IPS-20b (cell line): ENCODE data around the gene TNS3.
"Not testable (repeated sequence)": the region's sequence is repeated elsewhere in the genome, so short reads cannot be mapped to it uniquely, and the experiment has no call there.

Experiments
- H3K27ac ChIP-seq: one replicate; pipeline ENCODE4 v1.5.1; 2013; ENCODE audit warnings: low read length
- H3K27me3 ChIP-seq: 2 replicates; pipeline ENCODE4 v1.6.1; 2013; ENCODE audit warnings: mild to moderate bottlenecking, low read length, inconsistent platforms; ENCODE audit not compliant: insufficient read depth
- H3K36me3 ChIP-seq: 2 replicates; pipeline ENCODE4 v1.6.1; 2013; ENCODE audit warnings: low read depth, mild to moderate bottlenecking, inconsistent platforms, low read length, moderate library complexity; ENCODE audit not compliant: insufficient read depth
- H3K4me1 ChIP-seq: 2 replicates; pipeline ENCODE4 v1.6.1; 2013; ENCODE audit warnings: mild to moderate bottlenecking, control low read depth, inconsistent platforms, low read length, moderate library complexity; ENCODE audit not compliant: insufficient read depth
- H3K4me3 ChIP-seq: 2 replicates; pipeline ENCODE4 v1.5.1; 2013; ENCODE audit warnings: mild to moderate bottlenecking, low read length, inconsistent platforms
- H3K9ac ChIP-seq: 2 replicates; pipeline ENCODE4 v1.6.1; 2013; ENCODE audit warnings: low read depth, mild to moderate bottlenecking, inconsistent platforms, low read length, moderate library complexity
- H3K9me3 ChIP-seq: 2 replicates; pipeline ENCODE4 v1.6.1; 2013; ENCODE audit warnings: mild to moderate bottlenecking, low read depth, low read length, inconsistent platforms; ENCODE audit not compliant: insufficient read depth

The TNS3 gene

DNA sequence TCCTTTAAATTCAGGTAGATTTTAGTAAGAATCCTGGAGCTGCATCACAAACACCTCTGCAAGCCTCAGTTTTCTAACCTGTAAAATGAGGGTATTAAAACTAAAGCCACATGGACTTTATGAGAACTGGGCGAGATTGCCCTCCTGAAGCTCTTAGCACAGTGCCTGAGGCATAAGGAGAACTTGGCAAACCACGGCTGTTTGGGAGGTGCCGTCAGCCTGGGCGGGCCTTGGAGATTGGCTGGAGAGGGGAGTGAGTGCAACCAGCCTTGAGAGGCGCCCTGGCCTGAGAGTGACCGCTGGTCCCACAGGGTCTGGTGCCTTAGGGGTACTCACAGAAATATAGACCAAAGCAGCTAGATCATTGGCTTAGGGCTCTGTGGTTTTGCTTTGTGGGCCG is 5.4 kb upstream of the TNS3 start:
- Histone ChIP-seq H3K9me3 (no peaks in the 10 kb centered on the region), H3K9ac (no peak overlapping the region), H3K27ac (no peak overlapping the region), H3K36me3 (no peaks in the 10 kb centered on the region), H3K4me1 (peaks cover 15% of the 10 kb centered on the region), H3K4me3 (no peak overlapping the region), H3K27me3 (peaks cover 18% of the 10 kb centered on the region)

DNA sequence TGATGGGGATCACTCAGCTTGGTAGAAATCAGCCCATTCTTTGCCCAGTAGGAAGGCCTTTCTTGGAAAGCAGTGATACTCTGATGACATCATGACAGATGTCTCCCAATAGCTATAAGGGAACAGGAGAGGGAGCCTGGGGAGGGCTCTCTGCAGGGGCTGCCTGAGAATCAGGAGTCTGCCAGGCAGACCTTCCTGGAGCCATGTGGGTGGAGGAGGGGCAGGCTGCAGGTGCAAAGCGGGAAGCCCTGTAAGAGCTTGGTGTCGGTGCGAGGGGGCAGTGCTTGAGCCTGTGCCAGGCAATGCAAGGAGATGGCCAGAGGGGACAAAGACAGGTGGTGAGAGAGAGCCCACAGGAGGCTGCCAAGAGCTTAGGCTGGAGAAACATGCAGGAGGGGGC is 5.0 kb upstream of the TNS3 start:
- Histone ChIP-seq H3K4me1 (peaks cover 12% of the 10 kb centered on the region), H3K9me3 (no peaks in the 10 kb centered on the region), H3K27me3 (peaks cover 21% of the 10 kb centered on the region), H3K9ac (no peak overlapping the region), H3K36me3 (no peaks in the 10 kb centered on the region), H3K27ac (no peak overlapping the region), H3K4me3 (no peak overlapping the region)

DNA sequence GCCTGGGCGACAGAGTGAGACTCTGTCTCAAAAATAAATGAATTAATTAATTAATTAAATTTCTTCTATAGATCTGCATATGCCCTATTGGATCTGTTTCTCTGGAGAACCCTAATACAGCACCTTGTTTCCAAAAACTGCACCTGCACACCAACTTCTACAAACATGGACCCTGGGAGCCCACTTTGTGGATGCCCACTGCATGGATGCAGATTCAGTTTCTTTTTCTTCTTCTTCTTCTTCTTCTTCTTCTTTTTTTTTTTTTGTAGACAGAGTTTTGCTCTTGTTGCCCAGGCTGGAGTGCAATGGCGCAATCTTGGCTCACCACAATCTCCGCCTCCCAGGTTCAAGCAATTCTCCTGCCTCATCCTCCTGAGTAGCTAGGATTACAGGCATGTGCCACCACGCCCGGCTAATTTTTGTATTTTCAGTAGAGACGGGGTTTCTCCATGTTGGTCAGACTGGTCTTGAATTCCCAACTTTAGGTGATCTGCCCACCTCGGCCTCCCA is 4.3 kb upstream of the TNS3 start:
- H3K36me3 ChIP-seq, H3K4me1 ChIP-seq, H3K4me3 ChIP-seq, H3K9ac ChIP-seq, H3K27ac ChIP-seq, H3K9me3 ChIP-seq: not testable (repeated sequence)
- peaks cover 21% of the 10 kb centered on the region for H3K27me3 ChIP-seq

DNA sequence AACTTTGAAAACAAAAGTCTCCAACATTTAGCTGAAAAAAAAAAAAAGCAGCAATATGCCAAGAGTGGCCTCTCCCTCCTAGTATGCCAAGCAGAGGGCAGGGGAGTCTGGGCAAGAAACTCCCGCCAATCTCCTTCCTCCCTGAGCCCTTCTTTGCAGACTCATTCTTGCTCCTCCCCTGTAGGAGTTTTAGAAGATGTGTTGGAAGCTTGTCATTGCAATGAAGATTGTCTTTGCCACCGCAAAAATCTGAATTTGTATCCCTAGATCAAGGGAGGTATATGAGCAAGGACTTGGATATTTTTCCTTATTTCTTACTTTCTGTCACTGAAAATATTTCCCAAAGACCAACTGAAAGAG is 2.6 kb upstream of the TNS3 start:
- H3K27ac ChIP-seq, result no peak overlapping the region
- no peaks in the 10 kb centered on the region for H3K9me3 ChIP-seq
- peaks cover 10% of the 10 kb centered on the region for H3K4me1 ChIP-seq
- peaks cover 21% of the 10 kb centered on the region for H3K27me3 ChIP-seq
- no peaks in the 10 kb centered on the region for H3K36me3 ChIP-seq
- no peak overlapping the region for H3K9ac ChIP-seq
- H3K4me3 ChIP-seq, result no peak overlapping the region

DNA sequence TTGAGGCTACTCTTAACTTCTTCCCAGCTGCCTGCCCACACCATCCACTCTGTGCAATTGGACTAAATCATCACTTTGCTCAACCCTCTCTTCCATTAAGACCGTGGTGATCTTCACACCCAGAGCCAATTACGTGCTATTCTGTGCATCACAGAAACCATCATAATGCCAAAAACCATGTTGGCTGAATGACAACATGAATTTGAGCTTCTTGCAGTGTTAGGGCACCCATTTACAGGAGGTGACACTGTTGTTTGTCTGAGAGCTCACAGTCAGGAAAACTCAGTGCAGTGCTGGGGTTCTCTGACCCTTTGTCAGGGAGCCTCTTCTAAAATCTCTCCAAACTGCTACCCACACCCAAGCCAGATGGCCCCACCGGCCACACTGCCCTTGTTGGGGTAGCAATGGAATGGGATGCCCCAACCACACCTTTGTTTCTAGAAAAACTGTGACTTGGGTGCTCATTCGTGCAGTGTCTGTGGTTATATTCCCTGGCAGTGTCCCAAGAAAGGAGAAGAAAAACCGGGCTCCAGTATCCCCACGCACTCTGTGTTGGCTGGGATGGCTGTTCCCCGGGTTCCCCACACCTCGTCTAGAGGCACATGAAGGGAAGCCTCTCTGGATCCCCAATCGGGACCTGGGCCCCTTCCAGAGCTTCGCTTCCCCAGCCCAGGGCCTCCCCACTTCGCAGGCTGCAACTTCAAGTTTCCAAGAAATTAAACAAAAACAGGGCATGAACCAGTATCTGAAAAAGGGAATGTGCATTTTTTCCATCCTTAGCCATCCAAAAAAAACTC is 2.0 kb upstream of the TNS3 start:
- peaks cover 10% of the 10 kb centered on the region for H3K4me1 ChIP-seq
- H3K9ac ChIP-seq, result no peak overlapping the region
- peaks cover 21% of the 10 kb centered on the region for H3K27me3 ChIP-seq
- no peaks in the 10 kb centered on the region; the same call in 1 of the 2 replicates for H3K36me3 ChIP-seq
- no peak overlapping the region for H3K27ac ChIP-seq
- no peaks in the 10 kb centered on the region for H3K9me3 ChIP-seq
- H3K4me3 ChIP-seq, result no peak overlapping the region

DNA sequence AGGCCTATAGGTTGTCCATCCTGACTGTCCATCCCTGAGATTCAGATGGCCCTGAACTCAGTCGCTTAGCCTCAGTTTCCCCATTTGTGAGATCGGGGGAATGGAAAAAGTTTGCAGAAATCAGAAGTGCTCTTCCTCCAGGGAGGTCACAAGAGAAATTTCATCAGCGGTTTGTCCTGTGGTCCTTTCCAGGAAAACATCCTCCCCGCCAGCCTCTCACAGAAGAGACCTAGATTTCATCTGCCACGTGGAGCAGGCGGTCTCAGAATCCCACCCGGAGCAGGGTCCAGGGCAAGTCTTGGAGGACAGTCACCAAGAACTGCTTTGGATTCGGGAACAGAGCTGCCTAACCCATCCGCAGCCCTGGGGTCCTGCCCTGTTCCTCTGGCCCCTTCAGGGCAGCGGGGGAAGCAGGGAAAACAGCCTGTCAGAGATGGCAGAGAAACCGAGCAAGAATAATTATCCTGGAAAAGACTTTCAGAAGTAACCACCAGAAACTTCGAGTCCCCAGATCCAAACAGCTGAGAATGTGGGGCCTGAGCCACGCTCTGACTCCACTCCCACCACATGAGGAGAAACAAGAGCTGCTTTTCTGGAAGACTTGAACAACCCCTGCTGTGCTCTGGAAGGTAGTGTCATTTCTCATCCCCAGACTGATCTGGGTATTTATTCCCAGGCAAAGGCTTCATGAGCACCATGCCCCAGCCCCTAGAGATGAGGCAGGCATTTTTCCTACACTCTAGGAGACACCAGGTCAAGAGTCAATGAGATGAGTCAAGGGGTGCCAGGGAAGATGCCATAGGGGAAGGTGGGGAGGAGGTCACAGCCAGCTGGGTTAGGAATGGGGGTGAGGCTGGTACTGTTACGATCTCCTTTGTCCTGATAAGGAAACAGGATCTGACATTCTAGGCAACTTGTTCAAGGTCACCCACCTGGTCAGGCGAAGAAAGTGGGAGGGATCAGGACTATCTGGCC is 1.1 kb upstream of the TNS3 start:
- H3K27me3 ChIP-seq, result peaks cover 21% of the 10 kb centered on the region
- peak overlapping the region; percentile 78; the same call in 1 of the 2 replicates for H3K4me3 ChIP-seq
- H3K36me3 ChIP-seq, result no peaks in the 10 kb centered on the region; the same call in 1 of the 2 replicates
- H3K4me1 ChIP-seq, result peaks cover 10% of the 10 kb centered on the region
- H3K9ac ChIP-seq, result no peak overlapping the region
- no peak overlapping the region for H3K27ac ChIP-seq
- no peaks in the 10 kb centered on the region for H3K9me3 ChIP-seq

DNA sequence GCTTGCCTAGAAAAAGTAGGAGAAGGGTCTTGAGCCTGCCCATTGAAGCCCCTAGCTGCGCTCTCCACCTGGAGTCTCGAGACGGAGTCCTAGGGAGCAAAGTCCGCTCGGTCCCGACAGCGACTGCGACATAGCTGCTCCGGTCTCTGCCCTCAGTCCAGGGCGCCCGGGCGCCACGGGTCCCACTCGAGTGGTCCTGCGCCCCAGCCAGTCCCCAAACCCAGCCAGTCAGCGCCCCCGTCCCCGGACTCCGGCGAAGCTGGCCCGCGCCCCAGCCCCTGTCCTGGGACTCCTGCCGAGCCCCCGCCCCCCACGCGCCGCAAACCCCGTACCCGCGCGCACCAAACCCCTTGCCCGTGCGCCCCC is 490 bp downstream of the TNS3 start:
- H3K36me3 ChIP-seq, result no peaks in the 10 kb centered on the region; the same call in 1 of the 2 replicates
- H3K4me3 ChIP-seq, result peak overlapping the region; percentile 78
- H3K27ac ChIP-seq, result no peak overlapping the region
- H3K9ac ChIP-seq, result peak overlapping the region; percentile 72
- no peaks in the 10 kb centered on the region for H3K9me3 ChIP-seq
- H3K4me1 ChIP-seq, result peaks cover 10% of the 10 kb centered on the region
- peaks cover 21% of the 10 kb centered on the region for H3K27me3 ChIP-seq

DNA sequence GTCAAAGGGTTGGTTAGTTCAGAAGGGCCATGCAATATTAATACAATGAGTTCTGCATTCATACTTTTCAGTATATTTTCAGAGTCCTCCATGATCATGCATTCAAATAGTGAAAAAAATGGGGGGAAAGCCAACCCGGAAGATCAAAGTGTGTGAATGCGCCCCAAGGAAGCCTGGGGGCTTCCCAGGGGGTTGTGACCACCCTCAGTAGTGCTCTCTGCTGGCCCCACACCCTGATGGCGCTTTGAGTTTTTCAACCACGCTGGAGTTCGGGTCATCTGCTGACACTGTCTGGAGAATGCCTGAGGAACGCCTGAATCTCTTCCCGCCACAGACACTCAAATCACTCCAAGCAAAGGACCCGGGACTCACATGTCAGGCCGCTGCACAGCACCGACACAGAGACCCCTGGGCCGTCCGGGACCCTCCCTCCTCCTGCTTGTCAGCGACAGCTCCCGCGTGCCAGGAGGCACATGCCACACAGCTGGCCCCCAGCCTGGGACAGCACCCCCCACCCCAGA is 1.0 kb downstream of the TNS3 start:
- Histone ChIP-seq H3K36me3 (no peaks in the 10 kb centered on the region; the same call in 1 of the 2 replicates), H3K4me1 (peaks cover 10% of the 10 kb centered on the region), H3K27ac (no peak overlapping the region), H3K27me3 (peaks cover 21% of the 10 kb centered on the region), H3K4me3 (peak overlapping the region; percentile 78), H3K9ac (peak overlapping the region; percentile 72; the same call in 1 of the 2 replicates), H3K9me3 (no peaks in the 10 kb centered on the region)

DNA sequence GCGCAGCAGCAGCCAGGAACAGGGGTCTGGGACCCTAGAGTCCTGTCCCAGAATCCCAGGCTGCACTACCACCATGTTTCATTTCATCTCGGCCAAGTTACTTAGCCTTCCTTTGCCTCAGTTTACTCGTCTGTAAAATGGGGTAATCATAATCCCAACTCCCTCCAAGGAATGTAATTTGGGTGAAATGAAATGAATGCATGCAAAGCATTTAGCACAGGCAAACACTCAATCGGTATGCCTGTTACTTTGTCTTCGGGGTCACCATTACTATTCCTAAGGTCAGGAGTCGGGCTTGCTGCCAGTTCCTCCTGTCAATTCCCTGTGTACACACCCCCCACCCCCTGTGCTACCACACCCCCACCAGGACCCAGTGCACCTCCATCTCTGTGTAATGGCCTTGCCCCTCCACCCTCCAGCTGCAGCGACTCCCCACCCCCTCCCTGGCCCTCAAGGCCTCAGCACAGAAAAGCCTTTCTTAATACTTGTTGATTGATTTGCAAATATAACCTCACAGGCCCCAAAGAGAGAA is 1.7 kb downstream of the TNS3 start:
- Histone ChIP-seq H3K4me1 (peaks cover 10% of the 10 kb centered on the region), H3K9me3 (no peaks in the 10 kb centered on the region), H3K36me3 (no peaks in the 10 kb centered on the region; the same call in 1 of the 2 replicates), H3K27me3 (peaks cover 21% of the 10 kb centered on the region), H3K4me3 (peak overlapping the region; percentile 78), H3K27ac (no peak overlapping the region), H3K9ac (no peak overlapping the region)

DNA sequence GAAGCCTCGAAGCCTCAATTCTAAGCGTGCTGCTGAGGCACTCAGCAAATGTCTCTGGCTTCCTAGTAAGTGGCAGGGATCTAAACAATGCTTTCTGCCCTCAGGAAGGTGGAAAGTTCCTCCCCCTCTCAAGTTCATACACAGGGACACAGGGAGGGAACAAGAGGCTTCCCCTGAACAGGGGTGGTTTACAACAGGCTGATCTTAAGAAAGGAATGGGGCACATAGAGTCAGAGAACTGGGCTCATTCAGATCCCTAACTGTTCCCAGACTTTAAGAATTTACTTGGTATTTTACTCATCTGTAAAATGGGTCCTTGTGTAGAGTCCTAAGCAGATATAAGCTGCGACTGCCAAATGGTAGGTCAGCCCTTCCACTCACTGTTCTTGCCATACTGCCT is 2.5 kb downstream of the TNS3 start:
- Histone ChIP-seq H3K36me3 (no peaks in the 10 kb centered on the region; the same call in 1 of the 2 replicates), H3K9ac (no peak overlapping the region), H3K27ac (no peak overlapping the region), H3K9me3 (no peaks in the 10 kb centered on the region), H3K4me1 (peaks cover 10% of the 10 kb centered on the region), H3K27me3 (peaks cover 21% of the 10 kb centered on the region), H3K4me3 (peak overlapping the region; percentile 78; the same call in 1 of the 2 replicates)

DNA sequence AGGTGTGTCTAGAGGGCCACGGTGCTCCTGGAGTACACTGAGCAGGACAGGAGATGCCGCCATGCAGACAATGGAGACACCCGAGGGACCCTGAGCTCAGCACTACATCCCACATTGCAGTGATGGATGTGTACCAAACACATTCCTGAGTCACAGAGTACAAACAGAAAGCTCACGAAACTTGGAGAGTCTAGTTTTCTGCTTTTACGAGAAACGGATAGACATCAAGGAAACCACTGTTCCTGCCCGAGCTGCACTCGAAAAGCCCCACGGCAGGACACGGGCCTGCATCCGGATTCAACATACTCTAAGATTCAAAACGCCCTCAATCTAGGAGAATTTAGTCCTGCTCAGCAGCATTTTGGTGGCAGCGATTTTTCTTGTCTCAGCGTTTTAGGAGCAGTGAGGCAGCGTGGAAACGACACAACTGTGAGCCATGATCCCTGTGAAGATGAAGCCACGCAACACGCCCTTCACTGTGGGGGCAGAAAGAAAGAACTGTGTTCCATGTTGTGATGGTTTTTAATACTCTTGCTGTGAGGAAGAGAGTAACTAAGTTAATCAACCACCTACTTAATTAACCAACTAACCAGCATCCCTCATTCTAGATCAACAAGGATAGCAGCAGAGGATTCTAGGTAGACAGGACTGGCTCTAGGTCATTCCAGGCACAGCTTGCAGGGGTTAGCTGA is 3.2 kb downstream of the TNS3 start:
- Histone ChIP-seq H3K36me3 (no peaks in the 10 kb centered on the region; the same call in 1 of the 2 replicates), H3K27me3 (peaks cover 17% of the 10 kb centered on the region), H3K27ac (no peak overlapping the region), H3K4me3 (no peak overlapping the region), H3K9me3 (no peaks in the 10 kb centered on the region), H3K4me1 (peaks cover 11% of the 10 kb centered on the region), H3K9ac (no peak overlapping the region)
